Left kidney (tissue), 2 donors: ENCODE results near the gene USP5. TPM values are rescaled to one million over a fixed set of nuclear protein-coding genes. Genes with fewer than 3 reads are reported as not detected.
"Not testable (repeated sequence)": the region's sequence is repeated elsewhere in the genome, so short reads cannot be mapped to it uniquely, and the experiment has no call there.

Experiments
- DNase-seq: peaks from one replicate; pipeline ENCODE4 v3.0.0-alpha.2; 2013
- polyA plus RNA-seq: library from polyadenylated mRNA; unstranded; fragments of 120-200 nt; gene quantifications from one replicate; pipeline ENCODE4 v1.2.1, GENCODE V29; 2013; ENCODE audit not compliant: insufficient read length

The USP5 gene
- polyA plus RNA-seq, 1 donor: 58.3 TPM

DNA sequence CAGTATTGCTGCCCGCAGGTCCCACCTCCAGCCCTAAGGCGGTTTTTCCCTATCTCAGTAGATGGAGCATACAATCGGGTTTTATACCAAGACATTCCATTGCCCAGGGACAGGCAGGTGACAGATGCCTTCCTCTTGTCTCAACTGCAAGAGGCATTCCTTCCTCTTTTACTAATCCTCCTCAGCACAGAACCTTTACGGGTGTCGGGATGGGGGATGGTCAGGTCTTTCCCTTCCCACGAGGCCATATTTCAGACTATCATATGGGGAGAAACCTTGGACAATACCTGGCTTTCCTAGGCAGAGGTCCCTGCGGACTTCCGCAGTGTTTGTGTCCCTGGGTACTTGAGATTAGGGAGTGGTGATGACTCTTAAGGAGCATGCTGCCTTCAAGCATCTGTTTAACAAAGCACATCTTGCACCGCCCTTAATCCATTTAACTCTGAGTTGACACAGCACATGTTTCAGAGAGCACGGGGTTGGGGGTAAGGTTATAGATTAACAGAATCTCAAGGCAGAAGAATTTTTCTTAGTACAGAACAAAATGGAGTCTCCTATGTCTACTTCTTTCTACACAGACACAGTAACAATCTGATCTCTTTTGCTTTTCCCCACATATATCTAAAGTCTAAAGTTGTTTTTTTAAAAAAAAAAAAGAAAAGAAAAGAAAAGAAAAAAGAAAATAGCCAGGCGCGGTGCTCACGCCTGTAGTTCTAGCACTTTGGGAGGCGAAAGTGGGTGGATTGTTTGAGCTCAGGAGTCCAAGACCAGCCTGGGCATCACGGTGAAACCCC is 34.5 kb downstream of the USP5 start:
- DNase-seq: not testable (repeated sequence)

GRCh38 chr12:6887460-6887859 is 35.5 kb downstream of the USP5 start:
- no peak for DNase-seq

GRCh38 chr12:6888360-6888759 is 36.4 kb downstream of the USP5 start:
- DNase-seq: no peak

DNA sequence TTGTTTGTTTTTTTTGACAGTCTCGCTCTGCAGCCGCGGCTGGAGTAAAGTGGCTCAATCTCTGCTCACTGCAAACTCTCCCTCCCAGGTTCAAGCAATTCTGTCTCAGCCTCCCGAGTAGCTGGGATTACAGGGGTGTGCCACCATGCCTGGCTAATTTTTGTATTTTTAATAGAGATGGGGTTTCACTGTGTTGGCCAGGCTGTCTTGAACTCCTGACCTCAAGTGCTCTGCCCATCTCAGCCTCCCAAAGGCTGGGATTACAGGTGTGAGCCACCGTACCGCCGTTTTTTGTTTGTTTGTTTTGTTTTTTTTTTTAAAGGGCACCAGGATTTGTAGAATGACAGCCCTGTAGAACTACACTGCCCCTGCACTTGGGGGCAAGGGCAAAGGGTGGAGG is 36.8 kb downstream of the USP5 start:
- DNase-seq: not testable (repeated sequence)

- not testable (repeated sequence) for DNase-seq
Measured at GRCh38 chr12:6889775-6890573, 38.0 kb downstream of the USP5 start.

GRCh38 chr12:6890789-6891645 is 39.1 kb downstream of the USP5 start:
- DNase-seq: peak; percentile 97

DNA sequence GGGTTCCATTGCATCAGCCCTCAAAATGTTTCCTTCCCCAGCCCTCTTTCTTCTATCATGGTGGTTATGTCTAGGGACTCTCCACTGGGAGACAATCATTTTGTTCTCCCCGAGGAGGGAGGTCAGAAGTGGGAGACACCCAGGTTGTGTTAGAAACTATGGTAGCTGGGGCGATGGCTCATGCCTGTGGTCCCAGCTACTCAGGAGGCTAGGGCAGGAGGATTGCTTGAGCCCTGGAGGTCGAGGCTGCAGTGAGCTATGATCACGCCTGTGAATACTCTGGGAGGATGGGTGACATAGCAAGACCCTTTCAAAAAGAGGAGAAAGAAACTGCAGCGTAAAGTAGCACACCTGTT is 39.7 kb downstream of the USP5 start:
- DNase-seq: no peak

DNA sequence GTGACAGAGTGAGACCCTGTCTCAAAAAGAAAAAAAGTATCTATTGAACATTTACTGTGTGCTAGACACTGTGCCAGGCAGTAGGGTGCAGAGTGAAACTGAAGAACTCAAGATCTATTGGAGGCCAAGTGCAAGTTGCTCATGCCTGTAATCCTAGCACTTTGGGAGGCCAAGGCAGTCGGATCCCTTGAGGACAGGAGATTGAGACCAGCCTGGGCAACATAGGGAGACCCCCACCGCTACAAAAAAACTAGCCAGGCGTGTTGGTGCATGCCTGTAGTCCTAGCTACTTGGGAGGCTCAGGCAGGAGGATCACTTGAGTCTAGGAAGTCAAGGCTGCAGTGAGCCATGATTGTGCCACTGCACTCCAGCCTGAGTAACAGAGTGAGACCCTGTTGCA is 40.7 kb downstream of the USP5 start:
- DNase-seq: not testable (repeated sequence)

GRCh38 chr12:6894321-6894720 is 42.4 kb downstream of the USP5 start:
- DNase-seq: no peak

GRCh38 chr12:6896846-6897435 is 45.0 kb downstream of the USP5 start:
- no peak for DNase-seq

- no peak for DNase-seq
Measured at GRCh38 chr12:6899427-6899826, 47.5 kb downstream of the USP5 start.

GRCh38 chr12:6899837-6900519 is 48.0 kb downstream of the USP5 start:
- DNase-seq: no peak

DNA sequence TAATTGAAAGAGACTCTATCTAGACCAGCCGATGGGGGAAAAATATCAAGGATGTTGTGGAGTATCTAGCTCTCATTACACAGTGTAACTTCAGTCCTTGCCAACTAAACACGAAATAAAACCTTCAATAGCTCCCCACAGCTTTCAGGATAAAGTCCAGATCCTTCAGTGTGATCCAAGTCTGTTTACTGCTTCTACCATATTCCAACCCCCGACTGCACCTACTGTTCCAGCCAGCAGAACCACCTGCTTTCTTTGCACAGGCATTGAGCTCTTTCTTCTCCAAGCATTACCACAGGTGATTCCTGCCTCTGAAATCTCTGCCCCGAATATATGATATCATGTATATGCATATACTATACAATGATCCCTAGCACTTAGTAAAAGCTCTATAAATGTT is 50.5 kb downstream of the USP5 start:
- DNase-seq: no peak

DNA sequence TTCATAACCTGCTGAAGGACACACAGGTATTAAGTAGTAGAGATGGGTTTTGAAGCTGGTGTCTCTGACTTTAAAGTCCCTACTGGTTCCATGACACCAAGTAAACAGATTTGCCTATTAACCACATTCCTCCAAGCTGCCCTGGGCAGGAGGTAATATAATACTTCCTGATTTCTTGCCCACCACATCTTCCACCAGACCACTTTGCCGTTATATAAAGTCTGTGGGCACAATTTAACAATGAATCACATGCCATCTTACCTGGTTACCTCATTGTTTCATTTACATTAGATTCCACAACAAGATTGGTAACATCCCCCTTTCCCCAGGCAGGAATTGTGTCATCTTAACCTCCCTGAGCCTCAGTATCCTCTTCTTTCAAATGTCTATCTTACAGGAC is 51.8 kb downstream of the USP5 start:
- no peak for DNase-seq

- DNase-seq: peak; percentile 98
Measured at GRCh38 chr12:6904280-6905276, 52.6 kb downstream of the USP5 start, which contains the start of gene LRRC23. Gene LRRC23, plus strand, starts transcription at chr12:6904822. Its CDS starts 812 bp downstream, at chr12:6905634.

DNA sequence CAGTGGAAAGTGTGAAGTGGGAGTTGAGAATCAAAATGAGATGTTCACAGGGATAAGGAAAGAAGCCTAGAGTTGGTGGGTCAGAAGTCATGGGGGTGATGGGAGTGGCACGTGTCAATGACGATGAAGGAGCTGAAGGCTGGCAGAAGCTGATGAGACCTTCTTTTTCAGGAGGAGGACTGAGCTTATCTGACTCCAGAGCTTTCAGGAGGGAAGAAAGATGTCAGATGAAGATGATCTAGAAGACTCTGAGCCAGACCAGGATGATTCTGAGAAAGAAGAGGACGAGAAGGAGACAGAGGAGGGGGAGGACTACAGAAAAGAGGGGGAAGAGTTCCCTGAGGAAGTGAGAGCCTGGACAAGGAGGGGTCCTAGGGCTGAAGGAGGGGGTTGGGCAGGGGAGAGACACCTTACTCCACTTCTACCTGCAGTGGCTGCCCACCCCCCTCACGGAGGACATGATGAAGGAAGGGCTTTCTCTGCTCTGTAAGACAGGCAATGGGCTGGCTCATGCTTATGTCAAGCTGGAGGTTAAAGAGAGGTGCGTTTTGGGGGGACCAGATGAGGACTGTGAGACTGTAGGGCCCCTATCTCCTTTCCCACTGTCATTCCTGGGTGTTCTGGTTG is 53.6 kb downstream of the USP5 start:
- DNase-seq: no peak

DNA sequence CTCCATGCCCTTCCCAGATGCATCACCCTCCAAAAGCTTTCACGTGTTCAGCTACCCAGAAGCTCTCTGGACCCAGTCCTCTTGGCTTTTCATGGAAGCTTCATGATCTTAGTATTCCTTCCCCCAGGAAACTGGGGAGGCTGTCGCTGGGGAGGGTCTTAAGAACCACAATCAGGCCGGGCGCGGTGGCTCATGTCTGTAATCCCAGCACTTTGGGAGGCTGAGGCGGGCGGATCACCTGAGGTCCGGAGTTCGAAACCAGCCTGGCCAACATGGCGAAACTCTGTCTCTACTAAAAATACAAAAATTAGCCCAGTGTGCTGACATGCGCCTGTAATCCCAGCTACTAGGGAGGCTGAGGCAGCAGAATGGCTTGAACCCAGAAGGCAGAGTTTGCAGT is 56.2 kb downstream of the USP5 start:
- DNase-seq: not testable (repeated sequence)

- no peak for DNase-seq
Measured at GRCh38 chr12:6909421-6910145, 57.6 kb downstream of the USP5 start.
